GM12878 (cell line): ENCODE results near the gene SPSB3. TPM values are rescaled to one million over a fixed set of nuclear protein-coding genes. Genes with fewer than 3 reads are reported as not detected.

Experiments used
- ATAC-seq: fragments of 200-7000 bp; cut with Tn5 transposase; 3 replicates; pipeline ENCODE4 v1.9.1; 2020; ENCODE audit warnings: mild to moderate bottlenecking, moderate library complexity
- BruUV-seq: library from RNA; stranded (reverse); fragments of 400-500 nt; replicated peaks from 2 replicates; lab custom pipeline; 2021; lab: Mats Ljungman, UMichigan
- CTCF ChIA-PET: fragments of 300-600 bp; sonication (Branson Sonifier 250); formaldehyde crosslinking; extraction: SDS; loops from one replicate; lab custom pipeline; 2021; ENCODE audit warnings: inconsistent platforms; lab: Yijun Ruan, JAX
- POLR2A ChIA-PET: fragments of 350-600 bp; formaldehyde crosslinking; extraction: SDS; loops from one replicate; lab custom pipeline; 2021; ENCODE audit warnings: inconsistent platforms; lab: Charles Lee
- RAD21 ChIA-PET: fragments of 300-600 bp; sonication (Branson Sonifier 250); formaldehyde crosslinking; loops from one replicate; lab custom pipeline; 2023; ENCODE audit warnings: antibody characterized with exemption; ENCODE audit not compliant: unreplicated experiment; lab: Charles Lee
- SMC1A ChIA-PET: fragments of 300-600 bp; sonication (Branson Sonifier 250); formaldehyde crosslinking; loops from one replicate; lab custom pipeline; 2023; ENCODE audit not compliant: unreplicated experiment, uncharacterized antibody; lab: Charles Lee
- DNase-seq: peaks from one replicate; pipeline ENCODE4 v3.0.0-alpha.2; 2011; ENCODE audit warnings: low read depth, low spot score
- FAIRE-seq: peaks from 3 replicates; lab custom pipeline; 2011; peaks lifted over from hg19 to GRCh38; lab: Jason Lieb, UNC
- H2AFZ ChIP-seq: 2 replicates; pipeline ENCODE4 v1.6.0; 2011; ENCODE audit warnings: low read depth, low read length, control low read depth; ENCODE audit not compliant: control insufficient read depth
- H3K27ac ChIP-seq: 2 replicates; pipeline ENCODE4 v1.5.1; 2011; ENCODE audit warnings: control low read depth; ENCODE audit not compliant: control insufficient read depth, insufficient read depth
- H3K27me3 ChIP-seq, 2 experiments: replicated peaks in 1 of 2; 2 replicates each; pipeline versions ENCODE4 v1.6.0 to v1.6.1; 2011; ENCODE audit warnings: low read length in 1 of 2; ENCODE audit not compliant: control insufficient read depth in 2 of 2, insufficient read depth in 2 of 2
- H3K36me3 ChIP-seq, 2 experiments: 2 replicates each; pipeline ENCODE4 v1.5.1; 2011; ENCODE audit warnings: low read length in 1 of 2; ENCODE audit not compliant: control insufficient read depth in 2 of 2, insufficient read depth in 2 of 2
- H3K4me1 ChIP-seq: 2 replicates; pipeline ENCODE4 v1.6.1; 2011; ENCODE audit warnings: mild to moderate bottlenecking, low read length, moderate library complexity, mixed read lengths; ENCODE audit not compliant: control insufficient read depth, insufficient read depth
- H3K4me2 ChIP-seq: 2 replicates; pipeline ENCODE4 v1.6.0; 2011; ENCODE audit warnings: control low read depth; ENCODE audit not compliant: control insufficient read depth, insufficient read depth
- H3K4me3 ChIP-seq: fragments of 200-600 bp; sonication (generic); 2 replicates; pipeline ENCODE4 v1.5.1; 2016
- H3K79me2 ChIP-seq: 2 replicates; pipeline ENCODE4 v1.6.0; 2011; ENCODE audit warnings: low read length; ENCODE audit not compliant: control insufficient read depth, insufficient read depth
- H3K9ac ChIP-seq: 2 replicates; pipeline ENCODE4 v1.8.0; 2011; ENCODE audit warnings: low read length, control low read depth, mixed read lengths; ENCODE audit not compliant: control insufficient read depth, insufficient read depth
- H3K9me3 ChIP-seq: replicated peaks from 3 replicates; pipeline ENCODE4 v1.5.1; 2011; ENCODE audit warnings: mild to moderate bottlenecking, low read length; ENCODE audit not compliant: control insufficient read depth, insufficient read depth
- H4K20me1 ChIP-seq: 2 replicates; pipeline ENCODE4 v1.6.0; 2011; ENCODE audit not compliant: control insufficient read depth, insufficient read depth
- BHLHE40 ChIP-seq, 2 experiments: fragments of 450-650 bp in 1 of 2; IDR thresholded peaks; 2 replicates each; pipeline ENCODE4 v1.6.1; 2011 to 2017; ENCODE audit warnings: low read depth in 2 of 2, borderline replicate concordance in 1 of 2, improper control_type of control experiment in 1 of 2, low read length in 1 of 2, mild to moderate bottlenecking in 1 of 2
- CEBPB ChIP-seq, 2 experiments: fragments of 150-350 bp in 1 of 2; IDR thresholded peaks; 2 replicates each; pipeline ENCODE4 v1.6.1; 2012 to 2014; ENCODE audit warnings: low read depth in 2 of 2, low read length in 2 of 2, borderline replicate concordance in 1 of 2, inconsistent platforms in 1 of 2
- EZH2 ChIP-seq: IDR thresholded peaks from 2 replicates; pipeline ENCODE4 v1.6.1; 2012; ENCODE audit warnings: low read depth, mild to moderate bottlenecking, control low read depth, inconsistent platforms, low read length, borderline replicate concordance; ENCODE audit not compliant: control insufficient read depth
- IKZF1 ChIP-seq: fragments of 450-650 bp; conservative IDR thresholded peaks from 2 replicates; pipeline ENCODE4 v1.6.1; 2017; ENCODE audit warnings: antibody characterized with exemption, mild to moderate bottlenecking
- MTA3 ChIP-seq: IDR thresholded peaks from 2 replicates; pipeline ENCODE4 v1.6.1; 2012; ENCODE audit warnings: low read length, inconsistent platforms, borderline replicate concordance
- NFYB ChIP-seq: IDR thresholded peaks from 2 replicates; pipeline ENCODE4 v1.6.1; 2011; ENCODE audit warnings: low read depth, mild to moderate bottlenecking, low read length, improper control_type of control experiment, moderate library complexity; ENCODE audit not compliant: insufficient read depth
- NR2C2 ChIP-seq: IDR thresholded peaks from 2 replicates; pipeline ENCODE4 v1.6.1; 2011; ENCODE audit warnings: borderline replicate concordance, low read depth; ENCODE audit not compliant: control insufficient read depth, insufficient read length
- POLR2A ChIP-seq: IDR thresholded peaks from 2 replicates; pipeline ENCODE4 v1.6.1; 2011; ENCODE audit warnings: low read depth, mild to moderate bottlenecking, low read length
- POLR2AphosphoS5 ChIP-seq: IDR thresholded peaks from 2 replicates; pipeline ENCODE4 v1.6.1; 2011; ENCODE audit warnings: mild to moderate bottlenecking, low read length, inconsistent platforms
- RELA ChIP-seq: fragments of 450-650 bp; IDR thresholded peaks from 2 replicates; pipeline ENCODE4 v1.8.0; 2014; ENCODE audit warnings: borderline replicate concordance; ENCODE audit not compliant: partially characterized antibody
- SIX5 ChIP-seq: IDR thresholded peaks from 2 replicates; pipeline ENCODE4 v1.6.1; 2011; ENCODE audit warnings: mild to moderate bottlenecking, low read depth, low read length, moderate library complexity; ENCODE audit not compliant: severe bottlenecking
- SP1 ChIP-seq: IDR thresholded peaks from one replicate; pipeline ENCODE4 v1.6.1; 2011; ENCODE audit warnings: low read depth, low read length
- SREBF2 ChIP-seq: IDR thresholded peaks from 2 replicates; pipeline ENCODE4 v1.6.1; 2012; ENCODE audit warnings: mild to moderate bottlenecking, low read length
- ZNF217 ChIP-seq: fragments of 450-650 bp; IDR thresholded peaks from 2 replicates; pipeline ENCODE4 v1.6.1; 2017; ENCODE audit warnings: antibody characterized with exemption, mild to moderate bottlenecking
- WGBS: methylation state at CpG from one replicate; pipeline ENCODE4 v1.1.6; 2016; ENCODE audit warnings: low lambda C conversion rate; ENCODE audit not compliant: insufficient replicate concordance, insufficient coverage; ENCODE audit errors: missing lambda C conversion rate; 5-methylcytosine and 5-hydroxymethylcytosine counted together
- in situ Hi-C: fragments of 300-500 bp; cut with MboI; formaldehyde crosslinking; loops from 9 replicates; pipeline ENCODE4 v1.14.3; 2018; ENCODE audit warnings: mixed read lengths
- intact Hi-C: fragments of 100-400 bp; cut with micrococcal nuclease; formaldehyde crosslinking; loops from one replicate; pipeline ENCODE4 v1.14.2; 2022; ENCODE audit not compliant: unreplicated experiment
- polyA plus RNA-seq, 11 experiments: library from polyadenylated mRNA; depleted of rRNA in 4 of 11; unstranded in 6 of 11; stranded (reverse) in 5 of 11; fragments of >200 nt; fragmentation: Nextera tagmentation in 4 of 11; fragmentation: Illumina TruSeq in 1 of 11; extraction: Ambion mirVana in 4 of 11; extraction: Trizol in 1 of 11; gene quantifications; 1 replicate in 1 of 11; 2 replicates in 10 of 11; pipeline versions ENCODE4 v1.2.1 to v1.2.3, GENCODE V29; 2011 to 2016; ENCODE audit warnings: inconsistent platforms in 2 of 11, missing spikeins in 2 of 11, low read depth in 1 of 11
- total RNA-seq, 4 experiments: library from RNA; depleted of rRNA in 3 of 4; stranded (reverse); fragments of >200 nt in 3 of 4; fragmentation: Illumina TruSeq in 1 of 4; extraction: Trizol in 1 of 4; gene quantifications; 2 replicates each; pipeline versions ENCODE4 v1.2.1 to v1.2.3, GENCODE V29; 2013 to 2021
- TF ChIP-seq, protein P1 (sequence below): fragments of 450-650 bp; IDR thresholded peaks from 2 replicates; pipeline ENCODE4 v1.6.1; 2016; ENCODE audit warnings: mild to moderate bottlenecking, moderate library complexity, borderline replicate concordance
- TF ChIP-seq, protein P2 (sequence below): fragments of 450-650 bp; formaldehyde crosslinking; IDR thresholded peaks from 2 replicates; pipeline ENCODE4 v1.4.0; 2020; ENCODE audit warnings: mild to moderate bottlenecking, moderate library complexity

The SPSB3 gene
- total and polyA plus RNA-seq, 10 of the 15 experiments (the other 5 are each of a cell fraction or from before 2014, with no cell fraction given): 0.31 to 26.9 (median 14.0) TPM

DNA sequence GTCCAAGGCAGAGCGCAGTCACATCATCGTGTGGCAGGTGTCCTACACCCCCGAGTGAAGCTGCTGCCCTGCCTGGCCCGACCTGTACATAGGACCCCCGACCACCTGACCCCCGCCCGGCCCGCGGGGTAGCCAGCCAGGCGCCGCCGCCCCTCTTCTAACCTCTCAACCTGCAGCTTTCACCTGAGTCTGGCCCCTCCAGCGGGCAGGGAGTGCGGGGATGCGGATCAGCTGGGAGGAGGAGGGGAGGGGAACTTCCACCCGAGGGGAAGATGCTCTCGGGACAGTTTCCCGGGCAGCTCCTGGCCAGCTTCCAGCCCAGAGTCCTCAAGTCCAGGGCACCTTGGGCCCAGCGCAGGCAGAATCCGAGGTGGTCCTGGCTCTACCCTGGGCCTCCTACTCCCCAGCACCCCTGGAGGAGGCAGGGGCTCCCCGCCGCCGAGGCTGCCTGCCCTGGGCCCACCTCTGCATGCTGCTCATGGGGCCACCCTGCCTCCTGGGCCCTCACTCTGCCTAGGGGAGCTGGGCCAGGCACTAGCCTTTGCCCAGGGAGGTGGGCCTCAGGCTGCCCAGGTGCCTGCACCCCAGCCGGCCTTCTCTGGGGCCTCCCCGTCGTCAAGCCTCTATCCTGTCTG, 13.5 kb downstream of the SPSB3 start:
- no peaks in the 10 kb centered on the region for H3K9me3 ChIP-seq
- no peaks in the 10 kb centered on the region for H3K27me3 ChIP-seq
- SMC1A ChIA-PET: no interaction called here
- POLR2A ChIA-PET: interaction anchor here (5.8 kb wide), 1 partner anchor 13 kb away, joined by 39 read pairs; the partner anchor contains the start of genes NUBP2 and SPSB3
- in situ Hi-C loops: no loop called here
- H3K4me1 ChIP-seq: peaks cover 5% of the 10 kb centered on the region
- H2AFZ ChIP-seq: no peak overlapping the region
- no peak overlapping the region for H3K4me3 ChIP-seq
- H3K36me3 ChIP-seq: peaks cover 0 to 25% of the 10 kb centered on the region in 2 experiments; a peak in 3 of 4 replicates
- no peak overlapping the region for H3K27ac ChIP-seq
- TSS peak; percentile 29 for BruUV-seq
- ATAC-seq (no peak), DNase-seq (no peak), FAIRE-seq (no peak)
- WGBS: 78% methylated on average over 22 of the region's 26 CpGs
- RAD21 ChIA-PET: interaction anchor here (1.3 kb wide), 1 partner anchor 14 kb away, joined by 3 read pairs; the partner anchor contains the start of genes NUBP2 and SPSB3
- CTCF ChIA-PET: no interaction called here
- TF ChIP-seq CEBPB (IDR thresholded peaks at IDR 0.05; ENCODE audit: borderline replicate concordance in 1 of 2, low read depth in 2 of 2, low read length in 2 of 2) (no peak), SIX5 (no peak), BHLHE40 (IDR thresholded peaks at IDR 0.05; ENCODE audit: borderline replicate concordance in 1 of 2, low read depth in 2 of 2, low read length in 1 of 2) (no peak), RELA (no peak), ZNF217 (no peak), POLR2AphosphoS5 (0 out of 2 replicates have a peak, but pooled peaks have one; percentile 12), MTA3 (no peak), NR2C2 (no peak), EZH2 (no peak), IKZF1 (no peak), POLR2A (0 out of 2 replicates have a peak, but pooled peaks have one; percentile 21), NFYB (no peak), SREBF2 (no peak), SP1 (no peak)
- TF ChIP-seq, protein P1, sequence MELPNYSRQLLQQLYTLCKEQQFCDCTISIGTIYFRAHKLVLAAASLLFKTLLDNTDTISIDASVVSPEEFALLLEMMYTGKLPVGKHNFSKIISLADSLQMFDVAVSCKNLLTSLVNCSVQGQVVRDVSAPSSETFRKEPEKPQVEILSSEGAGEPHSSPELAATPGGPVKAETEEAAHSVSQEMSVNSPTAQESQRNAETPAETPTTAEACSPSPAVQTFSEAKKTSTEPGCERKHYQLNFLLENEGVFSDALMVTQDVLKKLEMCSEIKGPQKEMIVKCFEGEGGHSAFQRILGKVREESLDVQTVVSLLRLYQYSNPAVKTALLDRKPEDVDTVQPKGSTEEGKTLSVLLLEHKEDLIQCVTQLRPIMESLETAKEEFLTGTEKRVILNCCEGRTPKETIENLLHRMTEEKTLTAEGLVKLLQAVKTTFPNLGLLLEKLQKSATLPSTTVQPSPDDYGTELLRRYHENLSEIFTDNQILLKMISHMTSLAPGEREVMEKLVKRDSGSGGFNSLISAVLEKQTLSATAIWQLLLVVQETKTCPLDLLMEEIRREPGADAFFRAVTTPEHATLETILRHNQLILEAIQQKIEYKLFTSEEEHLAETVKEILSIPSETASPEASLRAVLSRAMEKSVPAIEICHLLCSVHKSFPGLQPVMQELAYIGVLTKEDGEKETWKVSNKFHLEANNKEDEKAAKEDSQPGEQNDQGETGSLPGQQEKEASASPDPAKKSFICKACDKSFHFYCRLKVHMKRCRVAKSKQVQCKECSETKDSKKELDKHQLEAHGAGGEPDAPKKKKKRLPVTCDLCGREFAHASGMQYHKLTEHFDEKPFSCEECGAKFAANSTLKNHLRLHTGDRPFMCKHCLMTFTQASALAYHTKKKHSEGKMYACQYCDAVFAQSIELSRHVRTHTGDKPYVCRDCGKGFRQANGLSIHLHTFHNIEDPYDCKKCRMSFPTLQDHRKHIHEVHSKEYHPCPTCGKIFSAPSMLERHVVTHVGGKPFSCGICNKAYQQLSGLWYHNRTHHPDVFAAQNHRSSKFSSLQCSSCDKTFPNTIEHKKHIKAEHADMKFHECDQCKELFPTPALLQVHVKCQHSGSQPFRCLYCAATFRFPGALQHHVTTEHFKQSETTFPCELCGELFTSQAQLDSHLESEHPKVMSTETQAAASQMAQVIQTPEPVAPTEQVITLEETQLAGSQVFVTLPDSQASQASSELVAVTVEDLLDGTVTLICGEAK: no peak
- TF ChIP-seq, protein P2, sequence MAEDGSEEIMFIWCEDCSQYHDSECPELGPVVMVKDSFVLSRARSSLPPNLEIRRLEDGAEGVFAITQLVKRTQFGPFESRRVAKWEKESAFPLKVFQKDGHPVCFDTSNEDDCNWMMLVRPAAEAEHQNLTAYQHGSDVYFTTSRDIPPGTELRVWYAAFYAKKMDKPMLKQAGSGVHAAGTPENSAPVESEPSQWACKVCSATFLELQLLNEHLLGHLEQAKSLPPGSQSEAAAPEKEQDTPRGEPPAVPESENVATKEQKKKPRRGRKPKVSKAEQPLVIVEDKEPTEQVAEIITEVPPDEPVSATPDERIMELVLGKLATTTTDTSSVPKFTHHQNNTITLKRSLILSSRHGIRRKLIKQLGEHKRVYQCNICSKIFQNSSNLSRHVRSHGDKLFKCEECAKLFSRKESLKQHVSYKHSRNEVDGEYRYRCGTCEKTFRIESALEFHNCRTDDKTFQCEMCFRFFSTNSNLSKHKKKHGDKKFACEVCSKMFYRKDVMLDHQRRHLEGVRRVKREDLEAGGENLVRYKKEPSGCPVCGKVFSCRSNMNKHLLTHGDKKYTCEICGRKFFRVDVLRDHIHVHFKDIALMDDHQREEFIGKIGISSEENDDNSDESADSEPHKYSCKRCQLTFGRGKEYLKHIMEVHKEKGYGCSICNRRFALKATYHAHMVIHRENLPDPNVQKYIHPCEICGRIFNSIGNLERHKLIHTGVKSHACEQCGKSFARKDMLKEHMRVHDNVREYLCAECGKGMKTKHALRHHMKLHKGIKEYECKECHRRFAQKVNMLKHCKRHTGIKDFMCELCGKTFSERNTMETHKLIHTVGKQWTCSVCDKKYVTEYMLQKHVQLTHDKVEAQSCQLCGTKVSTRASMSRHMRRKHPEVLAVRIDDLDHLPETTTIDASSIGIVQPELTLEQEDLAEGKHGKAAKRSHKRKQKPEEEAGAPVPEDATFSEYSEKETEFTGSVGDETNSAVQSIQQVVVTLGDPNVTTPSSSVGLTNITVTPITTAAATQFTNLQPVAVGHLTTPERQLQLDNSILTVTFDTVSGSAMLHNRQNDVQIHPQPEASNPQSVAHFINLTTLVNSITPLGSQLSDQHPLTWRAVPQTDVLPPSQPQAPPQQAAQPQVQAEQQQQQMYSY: no peak
- intact Hi-C loops: no loop called here
- peaks cover 34% of the 10 kb centered on the region for H3K79me2 ChIP-seq
- no peak overlapping the region for H3K9ac ChIP-seq
- no peaks in the 10 kb centered on the region for H4K20me1 ChIP-seq
- no peak overlapping the region for H3K4me2 ChIP-seq
